GM18517 (cell line): ENCODE results near the gene WNT8A.

Experiments
- ATAC-seq: cut with Tn5 transposase; IDR thresholded peaks from one replicate; pipeline ENCODE4 v1.9.1; 2021; ENCODE audit warnings: mild to moderate bottlenecking, moderate library complexity; ENCODE audit not compliant: unreplicated experiment

Gene WNT8A

DNA sequence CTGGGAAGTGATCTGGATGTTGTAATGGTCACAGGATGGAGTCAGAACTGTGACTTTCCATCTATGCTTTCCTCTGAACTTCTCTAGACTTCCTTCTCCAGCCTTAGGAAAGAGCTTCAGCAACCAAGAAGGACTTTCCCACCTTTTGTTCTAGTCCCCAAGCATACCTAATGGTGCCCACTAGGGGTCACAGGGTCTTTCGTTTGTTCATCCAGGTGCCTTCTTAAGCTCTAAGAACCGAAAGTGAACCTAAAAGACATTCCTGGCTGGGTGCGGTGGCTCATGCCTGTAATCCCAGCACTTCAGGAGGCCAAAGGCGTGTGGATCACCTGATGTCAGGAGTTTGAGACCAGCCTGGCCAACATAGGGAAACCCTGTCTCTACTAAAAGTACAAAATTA lies 1.8 kb upstream of the WNT8A start:
- no peak for ATAC-seq

DNA sequence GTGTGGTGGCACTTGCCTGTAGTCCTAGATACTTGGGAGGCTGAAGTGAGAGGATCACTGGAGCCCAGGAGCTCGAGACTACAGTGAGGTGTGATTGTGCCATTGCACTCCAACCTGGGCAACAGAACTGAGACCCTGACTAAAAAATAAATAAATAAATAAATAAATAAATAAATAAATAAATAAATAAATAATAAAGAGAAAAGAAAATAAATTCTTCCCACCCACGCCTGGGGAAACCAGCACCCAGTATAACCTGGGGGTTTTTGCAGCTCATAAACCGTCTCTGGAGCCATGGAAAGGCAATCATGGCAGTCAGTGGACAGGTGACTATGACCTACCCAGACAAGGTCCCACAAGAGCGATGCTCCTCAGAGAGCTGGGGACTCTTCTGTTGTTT lies 7.9 kb downstream of the WNT8A start:
- ATAC-seq: no peak

GRCh38 chr5:138092301-138092700 lies 8.5 kb downstream of the WNT8A start:
- ATAC-seq: no peak

DNA sequence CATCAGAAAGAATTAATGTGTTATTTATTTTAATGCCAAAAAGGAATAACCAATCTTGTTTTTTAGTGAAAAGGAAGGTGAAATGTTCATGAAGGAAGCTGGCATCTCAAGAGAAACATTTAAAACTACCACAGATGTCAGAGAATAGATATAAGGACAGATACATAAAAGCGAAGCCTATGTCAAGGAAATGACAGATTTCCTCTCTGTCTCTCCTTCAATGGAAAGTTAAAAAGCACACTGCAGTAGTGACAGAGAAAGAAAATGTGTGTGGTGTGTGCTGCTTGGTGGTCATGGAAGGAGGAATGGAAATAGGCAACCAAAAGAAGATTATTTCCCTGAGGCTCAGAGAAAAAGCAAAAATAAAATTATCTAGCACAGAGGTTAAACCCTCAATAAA lies 9.2 kb downstream of the WNT8A start:
- ATAC-seq: no peak

DNA sequence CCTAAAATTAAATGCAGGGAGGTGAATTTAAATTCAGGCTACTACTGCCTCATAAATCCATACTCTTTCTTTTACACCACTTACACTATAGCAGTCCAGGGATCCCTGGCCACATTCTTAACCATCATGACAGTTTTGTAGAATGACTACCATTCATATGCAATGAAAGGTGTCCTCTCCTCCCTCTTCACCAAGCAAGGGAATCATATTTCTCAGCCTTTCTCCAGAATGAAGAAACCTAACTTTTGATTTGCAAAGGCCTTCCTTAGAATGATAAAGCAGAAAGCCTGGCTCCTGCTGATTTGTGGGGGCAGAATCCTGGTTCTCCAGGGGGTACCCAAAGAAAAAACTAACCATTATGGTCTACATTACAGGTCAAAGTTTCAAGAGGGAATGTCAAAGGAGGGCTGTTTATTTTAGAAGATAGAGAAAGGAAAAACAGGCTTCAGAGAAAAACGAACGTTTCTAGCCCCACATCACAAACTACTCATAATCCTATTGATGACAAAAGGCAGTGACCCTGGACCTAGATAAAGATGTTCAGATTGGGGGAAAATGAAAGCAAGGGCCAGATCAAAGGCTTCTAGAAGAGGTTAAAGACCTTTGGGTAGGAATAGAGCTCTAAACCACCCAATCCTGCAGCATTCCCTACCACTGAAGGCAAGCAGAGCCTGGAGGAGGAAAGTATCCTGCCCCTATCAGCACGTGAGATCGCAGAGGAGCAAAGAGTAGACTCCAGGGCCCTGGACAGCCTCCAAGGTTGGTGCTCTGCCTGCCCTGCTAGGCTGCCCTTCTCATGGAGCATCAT lies 11.5 kb downstream of the WNT8A start:
- ATAC-seq: no peak

DNA sequence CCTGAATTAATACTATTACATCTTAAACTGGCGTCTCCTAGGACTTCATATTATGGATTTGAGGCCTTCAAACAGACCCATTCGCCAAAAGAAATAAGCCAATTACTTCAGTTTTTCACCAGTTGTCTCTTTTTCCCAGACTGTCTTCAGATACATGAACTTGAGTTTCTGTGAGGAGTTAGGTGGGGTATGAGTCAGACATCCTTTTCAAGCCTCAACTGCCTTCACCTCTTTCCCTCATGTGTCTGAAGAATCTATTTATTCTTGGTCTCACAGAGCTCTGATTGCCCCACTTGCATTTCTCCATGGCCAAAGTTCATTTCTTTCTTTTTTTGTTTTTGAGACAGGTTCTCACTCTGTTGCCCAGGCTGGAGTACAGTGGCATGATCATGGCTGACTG lies 12.5 kb downstream of the WNT8A start:
- no peak for ATAC-seq

- no peak for ATAC-seq
Observed at GRCh38 chr5:138096997-138097828, 13.4 kb downstream of the WNT8A start.

GRCh38 chr5:138102454-138103318 lies 18.9 kb downstream of the WNT8A start:
- ATAC-seq: no peak

DNA sequence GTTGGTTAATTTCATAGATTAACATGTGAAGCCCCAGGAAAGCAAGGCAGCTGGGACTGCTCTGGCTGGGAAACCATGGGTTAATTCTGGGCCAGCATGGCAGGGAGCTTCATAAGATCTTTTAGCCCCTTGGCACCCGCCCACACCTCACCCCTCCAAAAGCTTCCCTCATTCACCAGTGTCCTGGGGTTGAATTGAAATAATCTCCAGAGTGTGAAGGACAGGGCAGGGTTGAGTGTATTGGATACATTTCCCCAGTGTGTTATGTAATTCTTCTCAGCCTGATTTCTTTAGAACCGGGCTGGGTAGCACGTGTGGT lies 19.4 kb downstream of the WNT8A start:
- no peak for ATAC-seq

- ATAC-seq: no peak
Observed at GRCh38 chr5:138105709-138106108, 21.9 kb downstream of the WNT8A start.

- ATAC-seq: no peak
Observed at GRCh38 chr5:138107213-138107612, 23.4 kb downstream of the WNT8A start.

DNA sequence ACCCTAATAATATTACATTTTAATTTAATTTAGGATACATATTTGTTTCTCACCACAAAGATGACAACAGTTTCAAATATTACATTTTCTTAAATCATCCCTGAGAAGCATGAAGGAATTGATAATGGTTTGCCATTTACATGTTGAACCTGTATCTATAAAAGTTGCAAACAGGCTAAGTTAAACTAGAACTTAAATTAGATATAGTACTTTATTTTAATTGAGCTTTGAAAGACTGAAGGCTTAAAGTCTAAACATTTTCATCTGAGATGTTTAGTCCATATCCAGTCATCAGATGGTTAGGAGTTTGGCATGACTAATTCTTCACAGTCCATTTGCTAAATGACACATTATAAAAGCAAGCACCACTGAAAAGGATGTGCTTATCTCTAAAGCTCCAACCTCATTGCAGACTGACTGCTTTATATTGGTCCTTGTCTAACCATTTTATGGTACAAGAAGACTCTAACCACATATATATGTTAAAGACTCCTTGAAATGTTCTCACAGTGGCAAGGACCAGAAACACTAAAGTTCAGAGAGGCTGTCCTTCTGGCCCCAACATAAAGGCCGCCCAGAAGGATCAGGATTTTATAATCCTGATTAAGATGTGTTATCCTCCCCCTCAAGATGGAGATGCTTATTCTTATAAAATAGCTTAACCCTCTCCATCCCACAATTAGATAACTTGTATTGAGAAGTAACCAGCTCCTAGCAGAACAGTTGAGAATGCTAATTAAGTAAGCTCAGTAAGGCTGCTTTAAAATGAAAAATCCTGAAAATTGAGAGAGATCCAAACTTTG lies 25.8 kb downstream of the WNT8A start:
- no peak for ATAC-seq

- no peak for ATAC-seq
Observed at GRCh38 chr5:138110266-138110963, 26.6 kb downstream of the WNT8A start.

GRCh38 chr5:138111181-138111580 lies 27.3 kb downstream of the WNT8A start:
- ATAC-seq: no peak

GRCh38 chr5:138111937-138112336 lies 28.1 kb downstream of the WNT8A start:
- no peak for ATAC-seq

DNA sequence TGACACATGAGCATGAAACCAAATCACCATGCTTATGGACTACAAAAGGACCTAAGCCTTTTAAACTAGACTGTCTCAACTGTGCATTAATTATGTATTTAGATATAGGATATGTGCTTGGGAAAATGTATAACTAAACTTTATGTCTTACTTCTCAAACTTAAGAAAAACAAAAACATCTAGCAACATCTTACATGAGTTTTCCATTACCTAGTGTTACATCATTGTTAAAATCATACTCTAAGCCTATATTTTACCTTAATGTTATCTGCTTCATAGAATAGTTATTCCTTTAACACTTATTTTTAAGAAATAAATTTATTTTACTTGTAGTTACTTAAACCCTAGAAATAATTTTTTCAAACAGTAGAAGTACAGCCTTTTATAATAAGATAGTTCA lies 31.4 kb downstream of the WNT8A start:
- no peak for ATAC-seq

DNA sequence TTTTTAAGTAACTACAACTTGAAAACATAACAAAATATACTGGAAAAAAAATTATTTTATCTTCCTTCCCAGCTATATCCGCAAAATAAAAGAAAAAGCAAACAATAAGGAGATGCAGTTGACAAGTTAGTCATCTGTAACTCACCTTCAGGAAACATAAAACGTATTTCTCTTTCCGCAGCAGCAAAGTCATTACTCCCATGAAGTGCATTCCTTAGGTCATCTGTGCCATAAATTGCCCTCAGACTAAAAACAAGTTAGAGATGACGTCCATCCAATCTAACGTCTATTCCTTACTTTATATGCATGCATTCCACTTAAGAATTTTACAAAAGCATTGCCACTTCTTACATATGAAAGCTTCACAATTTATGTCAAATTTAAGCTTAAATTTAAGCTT lies 44.5 kb downstream of the WNT8A start:
- no peak for ATAC-seq

DNA sequence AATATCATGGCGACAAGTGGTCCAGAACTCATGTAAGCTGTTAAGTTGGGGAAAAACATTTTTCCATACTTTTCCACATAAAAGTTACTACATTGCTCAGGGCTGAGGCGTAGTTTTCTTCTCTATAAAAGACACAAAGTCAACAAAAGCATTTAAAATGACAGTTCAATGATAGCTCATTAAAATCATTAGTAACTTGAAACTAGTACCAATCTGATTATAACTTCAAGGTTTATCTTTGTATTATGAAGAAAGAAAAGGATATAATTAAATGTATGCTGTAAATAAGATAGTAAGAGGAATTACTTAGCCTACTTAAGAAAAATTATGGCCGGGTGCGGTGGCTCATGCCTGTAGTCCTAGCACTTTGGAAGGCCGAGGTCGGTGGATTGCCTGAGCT lies 45.5 kb downstream of the WNT8A start:
- no peak for ATAC-seq

- no peak for ATAC-seq
Observed at GRCh38 chr5:138132543-138132942, 48.7 kb downstream of the WNT8A start.
